ENCODE measurements around the gene UGT1A8.

GRCh38 chr2:233813236-233814055, 196.0 kb downstream of the UGT1A8 start:
- TF ChIP-seq CTCF (conservative IDR thresholded peaks at IDR 0.05) (no peak), EZH2 (IDR thresholded peaks at IDR 0.05; ENCODE audit: low read depth) (no peak)
